K562 (cell line): Measurements from ENCODE around the gene FKRP. TPM values are rescaled to one million over a fixed set of nuclear protein-coding genes. Genes with fewer than 3 reads are reported as not detected.
A peak's percentile ranks its signal among the peaks of the same experiment; 100 is the strongest.

Source experiments
- CREBBP ChIP-seq: IDR thresholded peaks from one replicate; pipeline ENCODE4 v1.6.1; 2012; ENCODE audit warnings: low read depth, mild to moderate bottlenecking, control low read depth, inconsistent platforms, low read length
- E2F3 ChIP-seq: fragments of 250-450 bp; sonication (Bioruptor Pico); IDR thresholded peaks from 2 replicates; pipeline ENCODE4 v1.4.0; 2020; ENCODE audit warnings: mild to moderate bottlenecking
- ELF1 ChIP-seq: fragments of 200-800 bp; sonication (Bioruptor generic); IDR thresholded peaks from 2 replicates; pipeline ENCODE4 v1.6.1; 2016; ENCODE audit warnings: missing genetic modification characterization, missing compliant biosample characterization
- ETS2 ChIP-seq: IDR thresholded peaks from 2 replicates; pipeline ENCODE4 v1.6.1; 2016; ENCODE audit warnings: borderline replicate concordance, missing genetic modification characterization, mild to moderate bottlenecking, moderate library complexity, missing compliant biosample characterization; ENCODE audit not compliant: poor library complexity, severe bottlenecking
- MBD2 ChIP-seq: sonication (generic); IDR thresholded peaks from 2 replicates; pipeline ENCODE4 v1.6.1; 2016; ENCODE audit warnings: low read depth, borderline replicate concordance
- MECOM ChIP-seq: fragments of 250-450 bp; sonication (Bioruptor Pico); IDR thresholded peaks from 2 replicates; pipeline ENCODE4 v1.8.0; 2022; ENCODE audit warnings: inconsistent platforms
- MEIS2 ChIP-seq: fragments of 450-650 bp; IDR thresholded peaks from 2 replicates; pipeline ENCODE4 v1.6.1; 2014; ENCODE audit warnings: mild to moderate bottlenecking; ENCODE audit not compliant: partially characterized antibody
- MXI1 ChIP-seq: IDR thresholded peaks from 2 replicates; pipeline ENCODE4 v1.6.1; 2011; ENCODE audit warnings: low read depth, mild to moderate bottlenecking, improper control_type of control experiment, low read length
- SREBF1 ChIP-seq: fragments of 150-350 bp; IDR thresholded peaks from 2 replicates; pipeline ENCODE4 v1.6.1; 2014; ENCODE audit warnings: antibody characterized with exemption, low read depth, low read length, borderline replicate concordance
- ZNF589 ChIP-seq: fragments of 200-800 bp; sonication (Bioruptor generic); IDR thresholded peaks from 2 replicates; pipeline ENCODE4 v1.6.1; 2016; ENCODE audit warnings: low read depth, missing genetic modification characterization, missing compliant biosample characterization
- ZNF696 ChIP-seq: fragments of 250-450 bp; sonication (Bioruptor Pico); conservative IDR thresholded peaks from 2 replicates; pipeline ENCODE4 v1.4.0; 2020; ENCODE audit warnings: mild to moderate bottlenecking, moderate library complexity
- polyA plus RNA-seq, 8 experiments: library from polyadenylated mRNA; depleted of rRNA in 4 of 8; stranded (reverse) in 5 of 8; unstranded in 3 of 8; fragments of >200 nt; fragmentation: Nextera tagmentation in 2 of 8; fragmentation: Illumina TruSeq in 1 of 8; extraction: Ambion mirVana in 2 of 8; extraction: Trizol in 1 of 8; gene quantifications; 2 replicates each; pipeline versions ENCODE4 v1.2.1 to v1.2.3, GENCODE V29; 2011 to 2014; ENCODE audit warnings: inconsistent platforms in 1 of 8, missing spikeins in 1 of 8
- total RNA-seq, 7 experiments: library from RNA; depleted of rRNA in 6 of 7; stranded (reverse); fragments of >200 nt in 6 of 7; fragmentation: Illumina TruSeq in 2 of 7; extraction: Trizol in 2 of 7; gene quantifications; 2 replicates each; pipeline versions ENCODE4 v1.2.1 to v1.2.3, GENCODE V29; 2011 to 2021; ENCODE audit warnings: low replicate concordance in 1 of 7
- TF ChIP-seq, protein P1 (sequence below): sonication (generic); formaldehyde crosslinking; IDR thresholded peaks from 2 replicates; pipeline ENCODE4 v1.5.0; 2020; ENCODE audit warnings: missing genetic modification reagents
- TF ChIP-seq, protein P2 (sequence below): fragments of 250-450 bp; sonication (Bioruptor Pico); IDR thresholded peaks from 2 replicates; pipeline ENCODE4 v1.5.0; 2020; ENCODE audit warnings: mild to moderate bottlenecking, borderline replicate concordance
- TF ChIP-seq, protein P3 (sequence below): fragments of 450-650 bp; formaldehyde crosslinking; IDR thresholded peaks from 2 replicates; pipeline ENCODE4 v1.4.0; 2022; ENCODE audit warnings: missing genetic modification characterization
- TF ChIP-seq, protein P4 (sequence below), 2 experiments: fragments of 450-650 bp; formaldehyde crosslinking in 1 of 2; IDR thresholded peaks; 2 replicates each; pipeline versions ENCODE4 v1.4.0 to v1.6.1; 2014 to 2020; ENCODE audit warnings: mild to moderate bottlenecking in 2 of 2, borderline replicate concordance in 1 of 2, low read depth in 1 of 2

The FKRP gene
- total and polyA plus RNA-seq, 9 of the 15 experiments (the other 6 are each of a cell fraction or from before 2014, with no cell fraction given) = 0.68 to 16.1 (median 6.5) TPM

DNA sequence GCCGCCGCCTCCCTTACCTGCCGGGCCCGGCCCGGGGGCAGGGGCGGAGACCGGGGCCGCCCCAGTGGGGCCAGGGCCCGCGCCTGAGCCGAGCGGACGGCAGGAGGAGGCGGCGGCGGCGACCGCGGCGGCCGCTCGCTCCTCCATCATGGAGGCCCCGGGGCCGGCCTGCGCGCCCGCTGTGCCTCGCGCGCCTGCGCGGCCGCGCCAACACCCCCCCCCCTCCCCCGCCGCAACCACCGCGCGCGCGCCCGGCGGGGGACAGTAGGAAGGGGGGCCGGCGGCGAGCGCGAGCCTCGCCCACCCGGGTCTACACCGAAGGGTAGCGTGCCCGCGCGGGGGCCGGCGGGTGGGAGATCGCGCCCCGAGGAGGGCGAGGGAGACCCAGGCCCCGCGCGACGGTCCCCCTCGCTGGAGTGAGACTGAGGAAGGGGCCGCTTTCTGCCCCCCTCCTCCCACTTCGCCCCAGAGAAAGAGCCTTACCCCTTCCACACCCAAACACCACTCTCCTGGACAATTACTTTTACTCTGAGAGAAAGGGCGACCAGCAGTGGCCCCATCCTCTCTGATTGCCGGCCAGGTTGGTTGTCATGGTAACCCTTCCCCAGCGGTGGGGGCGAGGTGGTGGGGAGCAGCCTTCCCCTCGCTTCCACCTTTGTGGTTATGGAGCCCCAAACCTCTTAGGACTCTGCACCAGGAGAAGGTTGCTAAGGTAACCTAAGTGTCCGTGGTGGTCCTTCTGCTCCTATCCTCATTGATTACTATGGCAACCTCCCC is 612 bp downstream of the FKRP start, which contains the start of gene STRN4 (continued):
- TF ChIP-seq E2F3 (CRISPR knock-in tag) = no peak
- TF ChIP-seq, protein P1, sequence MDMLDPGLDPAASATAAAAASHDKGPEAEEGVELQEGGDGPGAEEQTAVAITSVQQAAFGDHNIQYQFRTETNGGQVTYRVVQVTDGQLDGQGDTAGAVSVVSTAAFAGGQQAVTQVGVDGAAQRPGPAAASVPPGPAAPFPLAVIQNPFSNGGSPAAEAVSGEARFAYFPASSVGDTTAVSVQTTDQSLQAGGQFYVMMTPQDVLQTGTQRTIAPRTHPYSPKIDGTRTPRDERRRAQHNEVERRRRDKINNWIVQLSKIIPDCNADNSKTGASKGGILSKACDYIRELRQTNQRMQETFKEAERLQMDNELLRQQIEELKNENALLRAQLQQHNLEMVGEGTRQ = no peak
- TF ChIP-seq, protein P2, sequence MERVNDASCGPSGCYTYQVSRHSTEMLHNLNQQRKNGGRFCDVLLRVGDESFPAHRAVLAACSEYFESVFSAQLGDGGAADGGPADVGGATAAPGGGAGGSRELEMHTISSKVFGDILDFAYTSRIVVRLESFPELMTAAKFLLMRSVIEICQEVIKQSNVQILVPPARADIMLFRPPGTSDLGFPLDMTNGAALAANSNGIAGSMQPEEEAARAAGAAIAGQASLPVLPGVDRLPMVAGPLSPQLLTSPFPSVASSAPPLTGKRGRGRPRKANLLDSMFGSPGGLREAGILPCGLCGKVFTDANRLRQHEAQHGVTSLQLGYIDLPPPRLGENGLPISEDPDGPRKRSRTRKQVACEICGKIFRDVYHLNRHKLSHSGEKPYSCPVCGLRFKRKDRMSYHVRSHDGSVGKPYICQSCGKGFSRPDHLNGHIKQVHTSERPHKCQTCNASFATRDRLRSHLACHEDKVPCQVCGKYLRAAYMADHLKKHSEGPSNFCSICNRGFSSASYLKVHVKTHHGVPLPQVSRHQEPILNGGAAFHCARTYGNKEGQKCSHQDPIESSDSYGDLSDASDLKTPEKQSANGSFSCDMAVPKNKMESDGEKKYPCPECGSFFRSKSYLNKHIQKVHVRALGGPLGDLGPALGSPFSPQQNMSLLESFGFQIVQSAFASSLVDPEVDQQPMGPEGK (CRISPR knock-in tag) = no peak
- TF ChIP-seq, protein P3, sequence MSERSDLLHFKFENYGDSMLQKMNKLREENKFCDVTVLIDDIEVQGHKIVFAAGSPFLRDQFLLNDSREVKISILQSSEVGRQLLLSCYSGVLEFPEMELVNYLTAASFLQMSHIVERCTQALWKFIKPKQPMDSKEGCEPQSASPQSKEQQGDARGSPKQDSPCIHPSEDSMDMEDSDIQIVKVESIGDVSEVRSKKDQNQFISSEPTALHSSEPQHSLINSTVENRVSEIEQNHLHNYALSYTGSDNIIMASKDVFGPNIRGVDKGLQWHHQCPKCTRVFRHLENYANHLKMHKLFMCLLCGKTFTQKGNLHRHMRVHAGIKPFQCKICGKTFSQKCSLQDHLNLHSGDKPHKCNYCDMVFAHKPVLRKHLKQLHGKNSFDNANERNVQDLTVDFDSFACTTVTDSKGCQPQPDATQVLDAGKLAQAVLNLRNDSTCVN (CRISPR knock-in tag) = no peak
- no peak for TF ChIP-seq CREBBP
- TF ChIP-seq ZNF589 (CRISPR knock-in tag) = 0 out of 2 replicates have a peak, but pooled peaks have one; percentile 42
- TF ChIP-seq ETS2 = no peak
- TF ChIP-seq ZNF696 = no peak
- TF ChIP-seq MEIS2 = no peak
- TF ChIP-seq MBD2 = no peak
- TF ChIP-seq MXI1 = no peak
- TF ChIP-seq, protein P4, sequence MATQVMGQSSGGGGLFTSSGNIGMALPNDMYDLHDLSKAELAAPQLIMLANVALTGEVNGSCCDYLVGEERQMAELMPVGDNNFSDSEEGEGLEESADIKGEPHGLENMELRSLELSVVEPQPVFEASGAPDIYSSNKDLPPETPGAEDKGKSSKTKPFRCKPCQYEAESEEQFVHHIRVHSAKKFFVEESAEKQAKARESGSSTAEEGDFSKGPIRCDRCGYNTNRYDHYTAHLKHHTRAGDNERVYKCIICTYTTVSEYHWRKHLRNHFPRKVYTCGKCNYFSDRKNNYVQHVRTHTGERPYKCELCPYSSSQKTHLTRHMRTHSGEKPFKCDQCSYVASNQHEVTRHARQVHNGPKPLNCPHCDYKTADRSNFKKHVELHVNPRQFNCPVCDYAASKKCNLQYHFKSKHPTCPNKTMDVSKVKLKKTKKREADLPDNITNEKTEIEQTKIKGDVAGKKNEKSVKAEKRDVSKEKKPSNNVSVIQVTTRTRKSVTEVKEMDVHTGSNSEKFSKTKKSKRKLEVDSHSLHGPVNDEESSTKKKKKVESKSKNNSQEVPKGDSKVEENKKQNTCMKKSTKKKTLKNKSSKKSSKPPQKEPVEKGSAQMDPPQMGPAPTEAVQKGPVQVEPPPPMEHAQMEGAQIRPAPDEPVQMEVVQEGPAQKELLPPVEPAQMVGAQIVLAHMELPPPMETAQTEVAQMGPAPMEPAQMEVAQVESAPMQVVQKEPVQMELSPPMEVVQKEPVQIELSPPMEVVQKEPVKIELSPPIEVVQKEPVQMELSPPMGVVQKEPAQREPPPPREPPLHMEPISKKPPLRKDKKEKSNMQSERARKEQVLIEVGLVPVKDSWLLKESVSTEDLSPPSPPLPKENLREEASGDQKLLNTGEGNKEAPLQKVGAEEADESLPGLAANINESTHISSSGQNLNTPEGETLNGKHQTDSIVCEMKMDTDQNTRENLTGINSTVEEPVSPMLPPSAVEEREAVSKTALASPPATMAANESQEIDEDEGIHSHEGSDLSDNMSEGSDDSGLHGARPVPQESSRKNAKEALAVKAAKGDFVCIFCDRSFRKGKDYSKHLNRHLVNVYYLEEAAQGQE (IDR thresholded peaks at IDR 0.05; ENCODE audit: borderline replicate concordance) = no peak
- TF ChIP-seq, protein P4 (CRISPR knock-in tag; IDR thresholded peaks at IDR 0.05; ENCODE audit: low read depth) = no peak
- no peak for TF ChIP-seq SREBF1
- no peak for TF ChIP-seq MECOM
- no peak for TF ChIP-seq ELF1 (tag)
